ENCODE results near the gene GABBR1.
A peak's percentile ranks its signal among the peaks of the same experiment; 100 is the strongest.

GABBR1 gene

DNA sequence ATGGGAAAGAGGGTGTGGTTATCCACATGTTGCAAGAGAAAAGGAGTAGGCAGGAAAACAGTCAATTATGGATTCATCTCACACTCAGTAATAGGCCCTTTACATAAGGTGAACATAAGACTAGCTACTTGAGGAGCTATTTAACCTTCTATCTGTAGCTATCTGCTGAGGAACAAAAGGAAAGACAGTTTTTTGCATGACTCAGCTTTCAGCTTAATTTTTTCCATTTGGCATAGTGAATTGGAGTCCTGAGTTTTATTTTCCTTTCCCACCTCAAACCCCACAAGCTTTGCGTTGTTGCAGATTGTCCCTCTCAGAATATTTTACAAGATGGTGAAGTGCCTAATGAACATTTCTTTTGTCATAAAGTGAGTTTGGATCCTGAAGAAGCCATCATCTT, 105.9 kb downstream of the GABBR1 start:
- DNase-seq (ENCODE audit: low read depth) = no peak

GRCh38 chr6:29525311-29525639, 107.7 kb downstream of the GABBR1 start:
- DNase-seq (ENCODE audit: low read depth) = no peak

DNA sequence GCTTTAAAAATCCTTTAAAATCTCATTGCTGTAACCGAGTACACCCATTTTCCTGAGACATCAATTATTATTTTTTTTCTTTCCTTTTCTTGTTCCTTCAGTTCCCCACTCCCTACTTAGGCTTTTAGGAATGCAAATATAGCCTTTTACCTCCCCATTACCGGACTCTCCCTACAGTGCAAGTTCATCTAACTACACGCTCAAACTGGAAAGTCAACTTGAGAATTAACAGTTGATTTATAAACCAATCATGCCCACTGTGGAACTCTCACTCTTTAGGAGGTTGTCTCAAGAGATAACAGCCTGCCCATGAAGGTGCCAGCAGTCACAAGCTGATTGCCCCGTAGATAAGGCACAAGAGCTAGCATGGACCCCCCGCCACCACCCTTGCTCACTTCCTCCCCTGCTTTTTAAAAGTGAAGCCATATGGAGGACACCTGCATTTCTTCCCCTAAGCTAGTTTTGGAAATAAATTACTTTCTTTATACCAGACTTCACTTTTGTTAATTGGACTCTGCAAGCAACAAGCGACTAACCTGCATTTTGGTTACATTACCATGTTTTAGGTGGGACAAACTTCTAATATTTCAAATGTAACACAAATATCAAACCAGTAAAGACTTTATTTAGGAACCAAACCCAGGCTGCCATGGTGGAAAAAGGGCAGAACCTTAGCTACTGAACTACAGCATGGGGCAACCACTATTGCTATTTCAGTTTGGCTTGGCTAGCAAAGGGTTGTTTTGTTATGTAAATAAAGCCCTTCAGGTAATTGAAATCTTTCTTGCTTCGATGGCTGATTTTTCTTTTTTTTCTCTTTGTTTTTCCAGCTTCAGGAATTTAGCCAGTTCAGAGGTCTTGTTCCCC, 108.3 kb downstream of the GABBR1 start:
- DNase-seq (ENCODE audit: low read depth) = no peak

DNA sequence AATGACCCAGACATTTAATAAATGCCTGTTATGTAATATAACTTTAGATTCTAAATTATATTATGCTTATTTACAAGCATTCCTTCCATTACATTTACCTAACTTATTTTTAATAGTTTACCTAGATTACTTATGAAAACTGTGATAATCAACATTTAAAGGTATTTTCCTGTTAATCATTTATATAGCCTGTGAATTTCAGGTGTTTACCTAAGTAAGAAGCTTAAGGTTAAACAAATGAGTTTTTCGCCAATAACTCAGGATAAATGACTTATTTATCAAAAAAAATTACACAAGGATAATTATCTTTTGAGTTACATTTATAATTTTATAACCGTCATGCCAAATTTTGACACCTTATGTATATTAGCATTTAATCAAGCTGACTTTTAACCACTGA, 108.9 kb downstream of the GABBR1 start:
- no peak for DNase-seq (ENCODE audit: low read depth)

DNA sequence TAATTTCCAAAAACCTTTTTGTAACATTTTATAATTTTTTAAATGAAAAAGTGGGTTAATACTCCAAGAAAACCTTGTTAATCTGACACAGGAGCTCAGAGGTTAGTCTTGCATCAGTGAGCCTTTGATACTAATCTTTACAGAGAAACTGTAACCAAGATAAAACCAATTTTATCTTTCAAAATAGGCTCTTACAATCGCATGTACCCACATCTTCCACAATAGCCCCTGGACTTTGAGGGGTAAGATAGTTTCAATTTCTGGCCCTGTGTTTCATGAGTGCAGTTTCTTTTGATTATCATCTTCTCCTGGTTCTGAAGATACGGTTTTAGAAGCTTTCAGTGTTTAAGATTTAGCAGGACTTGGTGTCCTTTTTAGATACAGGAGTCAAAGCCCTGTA, 110.8 kb downstream of the GABBR1 start:
- no peak for DNase-seq (ENCODE audit: low read depth)

- DNase-seq (ENCODE audit: low read depth) = no peak
These were observed 111.8 kb downstream of the GABBR1 start for GRCh38 chr6:29521006-29521680.

DNA sequence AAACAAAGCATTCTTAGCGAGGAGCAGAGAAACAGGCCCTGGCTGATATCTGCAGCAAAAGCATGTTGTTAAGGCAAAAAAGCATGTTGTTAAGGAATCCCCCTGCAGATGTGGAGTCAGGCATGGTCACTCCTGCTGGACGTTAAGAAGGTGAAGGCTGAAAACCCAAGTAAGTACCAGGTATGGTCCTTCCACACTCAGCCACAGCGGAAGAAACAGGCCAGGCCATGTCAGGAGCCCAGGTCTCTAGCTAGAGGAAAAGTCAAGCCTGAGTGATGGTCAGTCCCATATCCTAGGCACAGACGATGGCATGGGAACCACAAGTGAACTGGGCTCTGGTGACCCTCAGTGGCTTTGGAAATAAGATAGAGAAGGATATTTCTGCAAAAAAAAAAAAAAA, 112.8 kb downstream of the GABBR1 start:
- DNase-seq (ENCODE audit: low read depth) = no peak

DNA sequence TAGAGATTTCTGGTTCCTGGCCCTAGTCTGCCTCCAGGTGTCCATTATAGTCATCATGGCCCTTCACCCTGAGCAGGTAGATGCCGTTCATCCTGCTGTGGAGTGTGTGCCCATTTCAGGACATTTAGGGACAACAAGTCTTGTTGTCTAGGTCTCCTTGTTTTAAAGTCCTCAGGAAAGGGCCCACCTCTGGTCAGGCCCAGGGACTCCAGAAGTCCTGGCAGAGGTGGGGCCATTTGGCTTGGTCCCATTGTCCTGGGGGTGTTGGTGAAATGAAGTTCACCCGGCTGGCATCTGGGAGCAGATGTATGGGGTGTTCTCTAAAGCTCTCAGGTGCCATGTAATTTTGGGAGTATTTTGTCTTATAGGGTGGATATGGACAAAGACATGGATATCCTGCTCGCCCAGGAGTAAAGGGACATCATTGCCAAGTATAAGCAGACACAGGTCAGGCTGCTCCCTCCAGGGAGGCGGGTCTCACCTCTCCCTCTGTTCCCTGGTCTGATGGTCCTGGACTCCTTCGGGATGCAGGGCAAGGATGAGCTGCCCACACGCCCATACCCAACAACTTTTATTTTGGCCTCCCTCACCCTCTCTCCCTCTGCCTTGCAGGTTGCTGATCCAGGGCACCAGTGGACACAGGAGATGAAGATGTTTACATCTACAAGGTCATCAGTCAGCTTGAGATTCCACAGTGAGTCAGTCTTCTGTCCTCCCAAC, 113.5 kb downstream of the GABBR1 start:
- DNase-seq (ENCODE audit: low read depth) = no peak

DNA sequence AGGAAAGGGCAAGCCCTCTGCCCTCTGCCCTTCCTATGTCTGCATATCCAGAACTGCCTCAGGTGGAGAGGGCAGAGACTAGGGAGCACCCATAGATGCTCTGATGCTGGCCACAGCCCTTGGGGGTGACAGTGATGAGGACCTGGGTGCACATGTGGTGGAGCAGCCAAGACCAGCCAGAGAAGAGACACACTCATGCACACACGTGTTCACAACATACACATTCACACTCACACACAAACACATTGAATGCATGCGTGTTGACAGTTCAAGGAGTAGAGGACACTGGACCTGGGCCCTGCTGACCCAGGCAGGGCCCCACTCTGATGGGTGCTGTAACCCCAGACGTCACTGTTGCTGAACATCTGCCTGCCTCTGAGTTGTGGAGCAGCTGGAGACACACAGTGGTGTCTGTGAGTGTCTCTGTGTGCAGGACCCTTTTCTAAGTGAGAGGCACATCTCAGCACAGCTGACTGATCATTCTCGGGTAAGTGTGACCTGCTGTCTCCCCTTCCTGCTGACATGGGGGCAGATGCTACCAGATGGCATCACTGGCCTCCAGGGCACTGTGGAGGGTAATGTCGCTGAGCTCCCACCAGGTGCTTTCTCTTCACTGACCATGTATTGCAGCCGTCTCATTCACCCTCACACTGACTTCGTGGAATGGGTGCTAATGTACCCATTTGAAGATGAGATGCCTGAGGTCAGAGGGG, 115.1 kb downstream of the GABBR1 start:
- DNase-seq (ENCODE audit: low read depth) = no peak

- no peak for DNase-seq (ENCODE audit: low read depth)
These were observed 115.7 kb downstream of the GABBR1 start for GRCh38 chr6:29517245-29517644.

GRCh38 chr6:29516108-29516507, 116.9 kb downstream of the GABBR1 start:
- DNase-seq (ENCODE audit: low read depth) = peak; percentile 7

GRCh38 chr6:29510746-29511300, 122.2 kb downstream of the GABBR1 start:
- DNase-seq (ENCODE audit: low read depth) = no peak

- DNase-seq (ENCODE audit: low read depth) = no peak
These were observed 122.8 kb downstream of the GABBR1 start for GRCh38 chr6:29510202-29510601.

Data from T-helper 22 cell (primary cell).